WERI-Rb-1 (cell line): Measurements from ENCODE around the gene SLC25A52.

ENCODE experiments used
- DNase-seq: peaks from one replicate; pipeline ENCODE4 v3.0.0-alpha.2; 2020
- H3K27ac ChIP-seq: fragments of 250-450 bp; sonication (Bioruptor Pico); 2 replicates; pipeline ENCODE4 v1.5.1; 2020; ENCODE audit warnings: mild to moderate bottlenecking, moderate library complexity
- H3K27me3 ChIP-seq: fragments of 250-450 bp; sonication (Bioruptor Pico); 2 replicates; pipeline ENCODE4 v1.5.1; 2021; ENCODE audit warnings: mild to moderate bottlenecking, low read depth, moderate library complexity; ENCODE audit not compliant: insufficient read depth, severe bottlenecking
- H3K36me3 ChIP-seq: fragments of 250-450 bp; sonication (Bioruptor Pico); 2 replicates; pipeline ENCODE4 v1.5.1; 2020; ENCODE audit warnings: mild to moderate bottlenecking, moderate library complexity
- H3K4me3 ChIP-seq: 2 replicates; pipeline ENCODE4 v1.5.1; 2011; ENCODE audit warnings: low read depth, mild to moderate bottlenecking, control low read depth, low read length
- H3K9me3 ChIP-seq: fragments of 250-450 bp; sonication (Bioruptor Pico); 2 replicates; pipeline ENCODE4 v1.5.1; 2021; ENCODE audit warnings: mild to moderate bottlenecking, moderate library complexity; ENCODE audit not compliant: severe bottlenecking
- CTCF ChIP-seq: IDR thresholded peaks from 2 replicates; pipeline ENCODE4 v1.5.1; 2011; ENCODE audit warnings: low read depth, mild to moderate bottlenecking, control low read depth, inconsistent platforms, low read length

Gene SLC25A52

DNA sequence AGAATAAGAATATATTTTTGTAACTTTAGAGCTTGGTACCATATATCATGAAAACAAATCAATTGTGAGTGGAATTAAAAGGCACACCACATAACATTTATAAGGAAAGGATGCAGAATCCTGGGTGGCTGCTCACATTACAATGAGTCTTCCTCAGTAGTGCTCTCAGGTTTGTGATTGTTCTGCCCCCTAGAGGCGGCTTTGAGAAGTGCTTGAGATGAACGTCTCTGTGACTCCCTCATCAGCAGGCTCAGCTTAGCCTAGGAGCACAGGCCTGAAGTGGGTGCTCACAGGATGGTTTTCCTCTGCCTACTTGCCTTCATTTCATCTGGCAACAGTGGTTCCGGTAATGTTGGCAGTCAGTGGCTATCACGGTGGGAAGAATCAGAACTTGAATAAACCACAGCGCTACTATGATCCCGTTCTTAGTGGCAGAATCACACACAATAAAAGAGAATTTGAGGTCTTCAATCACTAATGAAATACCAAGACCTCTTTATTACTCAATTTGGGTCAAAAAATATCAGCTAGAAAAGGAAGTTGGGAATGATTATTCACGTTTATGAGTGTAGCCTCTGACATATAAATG is 38.2 kb downstream of the SLC25A52 start:
- TF ChIP-seq CTCF: peak; percentile 86
- no peaks in the 10 kb centered on the region for H3K36me3 ChIP-seq
- no peak overlapping the region for H3K27ac ChIP-seq
- peak; percentile 82 for DNase-seq
- no peak overlapping the region for H3K4me3 ChIP-seq
- no peaks in the 10 kb centered on the region for H3K27me3 ChIP-seq
- no peaks in the 10 kb centered on the region for H3K9me3 ChIP-seq

- H3K36me3 ChIP-seq: no peaks in the 10 kb centered on the region
- TF ChIP-seq CTCF: no peak
- no peaks in the 10 kb centered on the region for H3K27me3 ChIP-seq
- DNase-seq: no peak
- no peak overlapping the region for H3K27ac ChIP-seq
- no peaks in the 10 kb centered on the region for H3K9me3 ChIP-seq
- H3K4me3 ChIP-seq: no peak overlapping the region
These were observed 39.1 kb downstream of the SLC25A52 start for GRCh38 chr18:31721601-31722000.

DNA sequence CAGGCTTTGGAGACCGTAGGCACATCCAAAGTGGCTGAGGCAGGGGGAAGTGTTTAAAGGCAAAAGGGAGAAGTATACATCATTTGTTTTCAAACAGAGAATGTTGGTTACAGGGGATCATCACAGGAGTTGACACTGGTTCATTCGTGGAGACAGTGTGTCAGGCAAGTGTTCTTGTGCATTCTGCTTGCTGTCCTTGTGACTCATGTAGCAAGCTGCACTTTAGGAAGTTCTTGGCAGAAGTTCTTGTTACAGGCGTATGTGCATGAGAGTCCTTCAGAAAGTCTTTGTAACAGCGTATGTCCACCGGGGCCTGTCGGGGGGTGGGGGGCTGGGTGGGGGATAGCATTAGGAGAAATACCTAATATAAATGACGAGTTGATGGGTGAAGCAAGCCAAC is 39.8 kb downstream of the SLC25A52 start:
- Histone ChIP-seq H3K9me3 (no peaks in the 10 kb centered on the region), H3K4me3 (no peak overlapping the region), H3K27me3 (no peaks in the 10 kb centered on the region), H3K36me3 (no peaks in the 10 kb centered on the region), H3K27ac (no peak overlapping the region)
- DNase-seq: no peak
- TF ChIP-seq CTCF: no peak

- no peaks in the 10 kb centered on the region for H3K9me3 ChIP-seq
- TF ChIP-seq CTCF: no peak
- DNase-seq: no peak
- no peaks in the 10 kb centered on the region for H3K27me3 ChIP-seq
- H3K4me3 ChIP-seq: no peak overlapping the region
- no peak overlapping the region for H3K27ac ChIP-seq
- H3K36me3 ChIP-seq: no peaks in the 10 kb centered on the region
These were observed 41.2 kb downstream of the SLC25A52 start for GRCh38 chr18:31719363-31720006.

DNA sequence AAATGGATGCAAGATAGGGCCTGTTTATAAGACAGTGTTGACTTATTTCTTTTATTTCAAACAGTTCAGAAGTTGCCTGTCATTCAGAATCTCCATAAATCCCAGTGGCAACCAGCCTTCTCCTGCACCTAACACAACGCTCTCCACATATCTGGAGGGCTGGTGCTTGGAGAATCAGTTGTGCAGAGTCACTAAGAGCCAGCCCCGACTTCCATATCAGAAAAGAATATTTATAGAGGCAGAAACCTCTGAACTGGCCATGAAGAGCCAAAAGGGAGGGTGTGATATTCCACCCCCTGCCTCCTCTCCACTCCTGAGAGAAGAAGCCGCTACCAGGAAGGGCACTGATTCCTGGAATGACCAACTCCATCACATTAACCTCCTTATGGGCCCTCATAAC is 42.3 kb downstream of the SLC25A52 start:
- no peak for DNase-seq
- Histone ChIP-seq H3K27ac (no peak overlapping the region), H3K27me3 (no peaks in the 10 kb centered on the region), H3K4me3 (no peak overlapping the region), H3K9me3 (no peaks in the 10 kb centered on the region), H3K36me3 (no peaks in the 10 kb centered on the region)
- TF ChIP-seq CTCF: no peak

GRCh38 chr18:31716362-31716761 is 44.3 kb downstream of the SLC25A52 start:
- Histone ChIP-seq H3K27me3 (no peaks in the 10 kb centered on the region), H3K9me3 (no peaks in the 10 kb centered on the region)

More at GRCh38 chr18:31716362-31716761, 44.3 kb downstream of the SLC25A52 start:
- H3K36me3 ChIP-seq: no peaks in the 10 kb centered on the region
- DNase-seq: no peak
- TF ChIP-seq CTCF: no peak
- H3K27ac ChIP-seq: no peak overlapping the region
- no peak overlapping the region for H3K4me3 ChIP-seq
